C4-2B (cell line): ENCODE measurements around the gene CCDC127.

Experiments used
- H3K27ac ChIP-seq: fragments of 450-650 bp; 2 replicates; pipeline ENCODE4 v1.5.1; 2017
- CTCF ChIP-seq: fragments of 450-650 bp; conservative IDR thresholded peaks from 2 replicates; pipeline ENCODE4 v1.5.1; 2017; ENCODE audit warnings: mild to moderate bottlenecking
- ZFX ChIP-seq: fragments of 450-650 bp; IDR thresholded peaks from 2 replicates; pipeline ENCODE4 v1.6.1; 2017

CCDC127 gene

GRCh38 chr5:189976-190365 is 28.0 kb downstream of the CCDC127 start:
- no peak for TF ChIP-seq ZFX
- no peak for TF ChIP-seq CTCF
- H3K27ac ChIP-seq = peak overlapping the region; percentile 62; the same call in 1 of the 2 replicates

GRCh38 chr5:189486-189885 is 28.5 kb downstream of the CCDC127 start:
- H3K27ac ChIP-seq = peak overlapping the region; percentile 62; the same call in 1 of the 2 replicates
- TF ChIP-seq ZFX (no peak), CTCF (no peak)

- TF ChIP-seq CTCF = peak; percentile 97
- TF ChIP-seq ZFX = no peak
- H3K27ac ChIP-seq = peak overlapping the region; percentile 1; the same call in 1 of the 2 replicates
These were observed 29.2 kb downstream of the CCDC127 start for GRCh38 chr5:188488-189481.

- TF ChIP-seq ZFX (no peak), CTCF (no peak)
- peak overlapping the region; percentile 1; the same call in 1 of the 2 replicates for H3K27ac ChIP-seq
These were observed 30.1 kb downstream of the CCDC127 start for GRCh38 chr5:187617-188451.

- no peak for TF ChIP-seq CTCF
- TF ChIP-seq ZFX = no peak
- H3K27ac ChIP-seq = no peak overlapping the region
These were observed 30.9 kb downstream of the CCDC127 start for GRCh38 chr5:187042-187431.

- no peak for TF ChIP-seq CTCF
- no peak for TF ChIP-seq ZFX
- H3K27ac ChIP-seq = no peak overlapping the region; the same call in 1 of the 2 replicates
These were observed 31.6 kb downstream of the CCDC127 start for GRCh38 chr5:186091-187041.
